HG03175 (cell line): ENCODE data around the gene SLC13A4.
"Not testable (repeated sequence)": the region's sequence is repeated elsewhere in the genome, so short reads cannot be mapped to it uniquely, and the experiment has no call there.

Experiments used
- ATAC-seq: cut with Tn5 transposase; IDR thresholded peaks from one replicate; pipeline ENCODE4 v1.9.1; 2021; ENCODE audit warnings: mild to moderate bottlenecking, moderate library complexity; ENCODE audit not compliant: unreplicated experiment

Gene SLC13A4

GRCh38 chr7:135753616-135754413, 25.8 kb upstream of the SLC13A4 start:
- no peak for ATAC-seq

- ATAC-seq, result no peak
Measured at GRCh38 chr7:135748770-135749169, 20.8 kb upstream of the SLC13A4 start, which contains the start of gene FAM180A. Gene FAM180A, minus strand, starts transcription at chr7:135748813. Its CDS starts 233 bp downstream, at chr7:135748580.

- ATAC-seq, result no peak
Measured at GRCh38 chr7:135747366-135747765, 19.4 kb upstream of the SLC13A4 start.

GRCh38 chr7:135745703-135746312, 17.8 kb upstream of the SLC13A4 start:
- no peak for ATAC-seq

GRCh38 chr7:135744938-135745702, 17.1 kb upstream of the SLC13A4 start:
- no peak for ATAC-seq

- no peak for ATAC-seq
Measured at GRCh38 chr7:135743907-135744731, 16.1 kb upstream of the SLC13A4 start.

GRCh38 chr7:135742371-135742770, 14.4 kb upstream of the SLC13A4 start:
- no peak for ATAC-seq

- no peak for ATAC-seq
Measured at GRCh38 chr7:135741905-135742304, 13.9 kb upstream of the SLC13A4 start.

- ATAC-seq, result no peak
Measured at GRCh38 chr7:135740889-135741288, 12.9 kb upstream of the SLC13A4 start.

GRCh38 chr7:135737306-135737647, 9.3 kb upstream of the SLC13A4 start:
- not testable (repeated sequence) for ATAC-seq

GRCh38 chr7:135736586-135737305, 8.8 kb upstream of the SLC13A4 start:
- no peak for ATAC-seq

GRCh38 chr7:135734343-135734689, 6.3 kb upstream of the SLC13A4 start:
- ATAC-seq, result no peak

- ATAC-seq, result no peak
Measured at GRCh38 chr7:135733603-135734342, 5.8 kb upstream of the SLC13A4 start.

- no peak for ATAC-seq
Measured at GRCh38 chr7:135731131-135731530, 3.1 kb upstream of the SLC13A4 start.

- no peak for ATAC-seq
Measured at GRCh38 chr7:135729230-135729629, 1.2 kb upstream of the SLC13A4 start.

GRCh38 chr7:135726911-135727673, 894 bp downstream of the SLC13A4 start:
- ATAC-seq, result no peak

GRCh38 chr7:135726276-135726788, 1.7 kb downstream of the SLC13A4 start:
- no peak for ATAC-seq

GRCh38 chr7:135723411-135723810, 4.6 kb downstream of the SLC13A4 start:
- no peak for ATAC-seq
